Tibial artery (tissue), 4 donors: ENCODE measurements around the gene TBPL2.

Experiments used
- DNase-seq, 2 donors: peaks; one replicate each; pipeline ENCODE4 v3.0.0-alpha.2; 2019
- H3K27ac ChIP-seq, 2 donors: fragments of 200-600 bp; sonication (generic) in 1 of 2; 1 replicate in 1 of 2; 2 replicates in 1 of 2; pipeline ENCODE4 v1.5.1; 2018 to 2019; ENCODE audit warnings: mild to moderate bottlenecking in 1 of 2
- H3K27me3 ChIP-seq, 2 donors: fragments of 200-600 bp; sonication (generic) in 1 of 2; one replicate each; pipeline versions ENCODE4 v1.5.1 to v1.6.0; 2016 to 2019
- H3K36me3 ChIP-seq, 3 donors: fragments of 200-600 bp; sonication (generic) in 2 of 3; one replicate each; pipeline ENCODE4 v1.5.1; 2016 to 2019; ENCODE audit warnings: mild to moderate bottlenecking in 2 of 3
- H3K4me1 ChIP-seq, 4 donors: fragments of 200-600 bp; sonication (generic) in 2 of 4; 1 replicate in 3 of 4; 2 replicates in 1 of 4; pipeline ENCODE4 v1.5.1; 2016 to 2019
- H3K4me3 ChIP-seq, 2 donors: fragments of 200-600 bp; sonication (generic) in 1 of 2; 1 replicate in 1 of 2; 2 replicates in 1 of 2; pipeline ENCODE4 v1.5.1; 2018 to 2019; ENCODE audit warnings: mild to moderate bottlenecking in 2 of 2
- H3K9me3 ChIP-seq, 3 donors: fragments of 200-600 bp; sonication (generic) in 1 of 3; one replicate each; pipeline ENCODE4 v1.5.1; 2016 to 2019
- CTCF ChIP-seq, 2 experiments: fragments of 200-600 bp in 1 of 2; fragments of 450-650 bp in 1 of 2; IDR thresholded peaks; one replicate each; pipeline ENCODE4 v1.5.1; 2017 to 2019; ENCODE audit warnings: antibody characterized with exemption in 2 of 2, mild to moderate bottlenecking in 1 of 2, moderate library complexity in 1 of 2
- intact Hi-C: fragments of 100-400 bp; cut with DNase I; formaldehyde crosslinking; loops from one replicate; pipeline ENCODE4 v1.15.0; 2023; ENCODE audit warnings: low total_unique reads

TBPL2 gene

GRCh38 chr14:55389330-55389729, 51.1 kb downstream of the TBPL2 start:
- intact Hi-C loops: no loop called here
- H3K27ac ChIP-seq: no peak overlapping the region
- H3K4me3 ChIP-seq: no peak overlapping the region
- peaks cover 0 to 11% (median 0%) of the 10 kb centered on the region in 4 donors for H3K4me1 ChIP-seq
- no peak for TF ChIP-seq CTCF (IDR thresholded peaks at IDR 0.05)
- no peaks in the 10 kb centered on the region for H3K27me3 ChIP-seq
- DNase-seq: no peak
- H3K36me3 ChIP-seq: peaks cover 22 to 70% (median 35%) of the 10 kb centered on the region in 3 donors
- no peaks in the 10 kb centered on the region for H3K9me3 ChIP-seq

- H3K4me3 ChIP-seq: no peak overlapping the region
- intact Hi-C loops: no loop called here
Observed at GRCh38 chr14:55388160-55388559, 52.3 kb downstream of the TBPL2 start.

GRCh38 chr14:55387121-55387520, 53.3 kb downstream of the TBPL2 start:
- no peak for DNase-seq
- peaks cover 0 to 33% (median 3%) of the 10 kb centered on the region in 4 donors for H3K4me1 ChIP-seq
- no peak overlapping the region for H3K4me3 ChIP-seq
- TF ChIP-seq CTCF (IDR thresholded peaks at IDR 0.05): no peak
- H3K36me3 ChIP-seq: peaks cover 22 to 71% (median 32%) of the 10 kb centered on the region in 3 donors
- intact Hi-C loops: no loop called here
- no peak overlapping the region for H3K27ac ChIP-seq
- no peaks in the 10 kb centered on the region for H3K27me3 ChIP-seq
- H3K9me3 ChIP-seq: no peaks in the 10 kb centered on the region

More at GRCh38 chr14:55388160-55388559, 52.3 kb downstream of the TBPL2 start:
- Histone ChIP-seq H3K4me1 (peaks cover 0 to 23% (median 0%) of the 10 kb centered on the region in 4 donors), H3K36me3 (peaks cover 22 to 67% (median 31%) of the 10 kb centered on the region in 3 donors), H3K27me3 (no peaks in the 10 kb centered on the region), H3K9me3 (no peaks in the 10 kb centered on the region), H3K27ac (no peak overlapping the region)
- no peak for DNase-seq
- TF ChIP-seq CTCF (IDR thresholded peaks at IDR 0.05): no peak

- H3K36me3 ChIP-seq: peaks cover 31 to 75% (median 38%) of the 10 kb centered on the region in 3 donors
- H3K27ac ChIP-seq: no peak overlapping the region
- DNase-seq: no peak
- TF ChIP-seq CTCF (IDR thresholded peaks at IDR 0.05): no peak
- no peak overlapping the region for H3K4me3 ChIP-seq
- intact Hi-C loops: no loop called here
- H3K27me3 ChIP-seq: no peaks in the 10 kb centered on the region
- H3K9me3 ChIP-seq: no peaks in the 10 kb centered on the region
- peaks cover 0 to 37% (median 5%) of the 10 kb centered on the region in 4 donors for H3K4me1 ChIP-seq
Observed at GRCh38 chr14:55386037-55386808, 54.2 kb downstream of the TBPL2 start.

GRCh38 chr14:55384536-55384935, 55.9 kb downstream of the TBPL2 start:
- Histone ChIP-seq H3K4me1 (peaks cover 0 to 34% (median 5%) of the 10 kb centered on the region in 4 donors), H3K4me3 (no peak overlapping the region), H3K9me3 (no peaks in the 10 kb centered on the region), H3K27me3 (no peaks in the 10 kb centered on the region), H3K36me3 (peaks cover 29 to 80% (median 41%) of the 10 kb centered on the region in 3 donors), H3K27ac (peak overlapping the region; percentile 71 to 82)
- TF ChIP-seq CTCF (IDR thresholded peaks at IDR 0.05): no peak
- DNase-seq: no peak
- intact Hi-C loops: no loop called here
